Measurements from ENCODE around the gene LSM8.
A peak's percentile ranks its signal among the peaks of the same experiment; 100 is the strongest.

LSM8 gene

GRCh38 chr7:118194571-118194970 is 10.6 kb downstream of the LSM8 start:
- CTCF ChIA-PET = interaction anchor here (0.8 to 2.3 kb wide), 6 partner anchors 8 to 443 kb away, joined by 3 to 15 read pairs (median 6); no protein-coding TSS in a partner anchor
- Histone ChIP-seq H3K4me3 (ENCODE audit: low read depth, low read length) (no peak overlapping the region), H3K9me3 (ENCODE audit: control insufficient read depth, insufficient read depth, low read depth, low read length) (no peaks in the 10 kb centered on the region), H3K27ac (ENCODE audit: extremely low read depth, low read depth, low read length) (no peak overlapping the region), H3K36me3 (ENCODE audit: control insufficient read depth in 2 of 2, insufficient read depth in 1 of 2, low read length in 2 of 2) (peaks cover 16 to 21% of the 10 kb centered on the region in 2 experiments), H3K4me1 (ENCODE audit: control insufficient read depth, insufficient read depth, low read length) (no peaks in the 10 kb centered on the region)
- POLR2A ChIA-PET = no interaction called here
- TF ChIP-seq BCL11B (tag by site-specific recombination; IDR thresholded peaks at IDR 0.05; ENCODE audit: low read depth) (no peak), KLF10 (tag by site-specific recombination; IDR thresholded peaks at IDR 0.05) (no peak), MEIS1 (CRISPR knock-in tag; IDR thresholded peaks at IDR 0.05; ENCODE audit: borderline replicate concordance) (no peak), REPIN1 (tag by site-specific recombination; IDR thresholded peaks at IDR 0.05; ENCODE audit: low read depth) (no peak), PATZ1 (tag by site-specific recombination; IDR thresholded peaks at IDR 0.05) (no peak), ZNF248 (tag by site-specific recombination; IDR thresholded peaks at IDR 0.05) (no peak), ZSCAN18 (tag by site-specific recombination; IDR thresholded peaks at IDR 0.05) (no peak), ZNF157 (tag by site-specific recombination; IDR thresholded peaks at IDR 0.05) (no peak), ZNF175 (tag by site-specific recombination; IDR thresholded peaks at IDR 0.05) (no peak), ZNF677 (tag by site-specific recombination; IDR thresholded peaks at IDR 0.05) (no peak), ZNF510 (tag by site-specific recombination; IDR thresholded peaks at IDR 0.05; ENCODE audit: insufficient replicate concordance) (no peak)
- TF ChIP-seq, protein P1, sequence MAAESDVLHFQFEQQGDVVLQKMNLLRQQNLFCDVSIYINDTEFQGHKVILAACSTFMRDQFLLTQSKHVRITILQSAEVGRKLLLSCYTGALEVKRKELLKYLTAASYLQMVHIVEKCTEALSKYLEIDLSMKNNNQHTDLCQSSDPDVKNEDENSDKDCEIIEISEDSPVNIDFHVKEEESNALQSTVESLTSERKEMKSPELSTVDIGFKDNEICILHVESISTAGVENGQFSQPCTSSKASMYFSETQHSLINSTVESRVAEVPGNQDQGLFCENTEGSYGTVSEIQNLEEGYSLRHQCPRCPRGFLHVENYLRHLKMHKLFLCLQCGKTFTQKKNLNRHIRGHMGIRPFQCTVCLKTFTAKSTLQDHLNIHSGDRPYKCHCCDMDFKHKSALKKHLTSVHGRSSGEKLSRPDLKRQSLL (tag by site-specific recombination; IDR thresholded peaks at IDR 0.05) = no peak

DNA sequence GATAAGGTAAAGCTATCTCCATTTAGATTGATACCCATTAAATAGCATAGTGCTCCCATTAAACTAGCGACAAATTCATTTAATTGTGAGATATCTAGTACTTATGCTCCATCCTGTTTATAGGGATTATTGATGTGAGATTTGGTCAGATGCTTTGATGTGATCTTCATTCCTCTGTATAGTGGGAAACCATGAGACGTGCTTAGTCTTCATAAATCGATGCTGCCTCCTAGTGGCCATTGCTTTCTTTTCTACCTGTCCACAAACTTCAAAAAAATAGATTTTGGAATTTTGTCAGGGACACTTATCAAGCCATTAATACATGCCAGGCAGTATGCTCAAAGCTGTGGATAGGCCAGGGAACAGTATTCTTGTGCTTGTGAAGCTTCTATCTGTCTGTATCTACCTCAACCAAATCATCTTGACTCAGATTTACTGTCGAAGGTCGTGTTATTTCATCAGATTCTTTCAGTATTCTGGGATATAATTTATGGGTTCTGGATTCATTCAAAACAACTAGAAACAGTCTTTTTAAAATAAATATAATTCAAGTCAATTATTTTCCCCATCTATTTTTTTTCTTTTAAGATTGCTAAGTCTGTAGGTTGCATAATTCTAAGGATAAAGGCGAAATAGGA is 12.0 kb downstream of the LSM8 start:
- H3K4me3 ChIP-seq (ENCODE audit: low read depth, low read length) = no peak overlapping the region
- peaks cover 10 to 12% of the 10 kb centered on the region in 2 experiments for H3K36me3 ChIP-seq (ENCODE audit: control insufficient read depth in 2 of 2, insufficient read depth in 1 of 2, low read length in 2 of 2)
- POLR2A ChIA-PET = interaction anchor here (0.6 kb wide), 1 partner anchor 169 kb away, joined by 3 read pairs; no protein-coding TSS in a partner anchor
- TF ChIP-seq ZNF350 (tag by site-specific recombination; IDR thresholded peaks at IDR 0.05) (no peak), ZNF660 (tag by site-specific recombination; IDR thresholded peaks at IDR 0.05) (peak; percentile 53; the same call in 1 of the 2 replicates), ZNF654 (tag by site-specific recombination; IDR thresholded peaks at IDR 0.05; ENCODE audit: low read depth) (peak; percentile 70), ZNF248 (tag by site-specific recombination; IDR thresholded peaks at IDR 0.05) (no peak)
- CTCF ChIA-PET = interaction anchor here (0.6 to 2.3 kb wide), 15 partner anchors 10 to 1858 kb away, joined by 3 to 15 read pairs (median 3); no protein-coding TSS in a partner anchor
- H3K4me1 ChIP-seq (ENCODE audit: control insufficient read depth, insufficient read depth, low read length) = no peaks in the 10 kb centered on the region
- H3K9me3 ChIP-seq (ENCODE audit: control insufficient read depth, insufficient read depth, low read depth, low read length) = no peaks in the 10 kb centered on the region
- no peak overlapping the region for H3K27ac ChIP-seq (ENCODE audit: extremely low read depth, low read depth, low read length)

DNA sequence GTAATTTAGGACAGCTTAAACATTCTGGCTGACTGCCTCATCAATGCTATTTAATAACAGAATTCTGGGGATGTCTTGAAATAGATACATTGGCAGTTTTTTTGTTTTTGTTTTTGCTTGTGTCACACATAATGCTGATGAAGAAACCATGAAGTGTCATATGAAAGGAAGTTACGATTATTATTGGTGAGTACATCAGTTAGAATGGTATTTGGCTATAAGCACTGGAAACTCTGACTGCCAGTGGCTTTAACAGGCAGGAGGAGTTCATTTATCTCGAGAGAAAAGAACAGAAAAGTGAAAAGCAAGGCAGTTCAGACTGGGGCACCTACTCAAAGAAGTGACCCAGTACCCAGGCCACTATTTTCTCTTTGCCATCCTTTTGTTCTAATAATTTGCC is 18.1 kb downstream of the LSM8 start:
- TF ChIP-seq ZNF335 (tag by site-specific recombination; conservative IDR thresholded peaks at IDR 0.05) (no peak), ZNF658 (tag by site-specific recombination; IDR thresholded peaks at IDR 0.05) (no peak), ZNF292 (tag by site-specific recombination; IDR thresholded peaks at IDR 0.05; ENCODE audit: borderline replicate concordance, low read depth) (no peak), ZNF223 (tag by site-specific recombination; IDR thresholded peaks at IDR 0.05) (no peak), ZNF10 (tag by site-specific recombination; IDR thresholded peaks at IDR 0.05) (no peak), SETDB1 (IDR thresholded peaks at IDR 0.05; ENCODE audit: insufficient read length, low read length) (no peak), ZNF654 (tag by site-specific recombination; IDR thresholded peaks at IDR 0.05; ENCODE audit: low read depth) (no peak)
- no peaks in the 10 kb centered on the region for H3K9me3 ChIP-seq (ENCODE audit: control insufficient read depth, insufficient read depth, low read depth, low read length)
- ChIA-PET CTCF (no interaction called here), POLR2A (no interaction called here)
- no peaks in the 10 kb centered on the region for H3K36me3 ChIP-seq (ENCODE audit: control insufficient read depth in 2 of 2, insufficient read depth in 1 of 2, low read length in 2 of 2)
- no peak overlapping the region for H3K4me3 ChIP-seq (ENCODE audit: low read depth, low read length)
- H3K27ac ChIP-seq (ENCODE audit: extremely low read depth, low read depth, low read length) = no peak overlapping the region
- no peaks in the 10 kb centered on the region for H3K4me1 ChIP-seq (ENCODE audit: control insufficient read depth, insufficient read depth, low read length)
